K562 (cell line): ENCODE results near the gene TXNL1. TPM values are rescaled to one million over a fixed set of nuclear protein-coding genes. Genes with fewer than 3 reads are reported as not detected.
"Not testable (repeated sequence)": the region's sequence is repeated elsewhere in the genome, so short reads cannot be mapped to it uniquely, and the experiment has no call there.

ENCODE experiments used
- ATAC-seq: fragments of 200-7000 bp; cut with Tn5 transposase; 3 replicates; pipeline ENCODE4 v1.9.1; 2020; ENCODE audit warnings: moderate library complexity
- BruUV-seq: library from RNA; stranded (reverse); fragments of 400-500 nt; replicated peaks from 2 replicates; lab custom pipeline; 2021; lab: Mats Ljungman, UMichigan
- CTCF ChIA-PET: fragments of 300-600 bp; formaldehyde crosslinking; extraction: SDS; loops from one replicate; lab custom pipeline; 2021; ENCODE audit warnings: low intra/inter-chr PET ratio; lab: Yijun Ruan, JAX
- POLR2A ChIA-PET: fragments of 300-600, 350-650 bp; sonication (Branson Sonifier 250); formaldehyde crosslinking; extraction: SDS; loops from one replicate; lab custom pipeline; 2021; ENCODE audit warnings: antibody characterized with exemption, inconsistent platforms; lab: Yijun Ruan, JAX
- DNase-seq, 4 experiments: peaks; one replicate each; pipeline versions ENCODE4 v3.0.0 to v3.0.0-alpha.2; 2011 to 2018; ENCODE audit warnings: low spot score in 3 of 4, mixed read lengths in 3 of 4; ENCODE audit errors: extremely low read depth in 1 of 4
- FAIRE-seq: peaks from 2 replicates; lab custom pipeline; 2011; peaks lifted over from hg19 to GRCh38; lab: Jason Lieb, UNC
- H2AFZ ChIP-seq: 2 replicates; pipeline ENCODE4 v1.6.0; 2011; ENCODE audit warnings: low read depth, low read length, control low read depth, inconsistent platforms
- H3K27ac ChIP-seq: fragments of 200-600 bp; 3 replicates; pipeline ENCODE4 v1.8.0; 2011; ENCODE audit warnings: low read depth, mild to moderate bottlenecking, control low read depth, inconsistent platforms, low read length, moderate library complexity, mixed read lengths; ENCODE audit errors: extremely low read depth
- H3K27me3 ChIP-seq, 2 experiments: fragments of 300-600 bp in 1 of 2; 2 replicates in 1 of 2; 3 replicates in 1 of 2; pipeline versions ENCODE4 v1.6.0 to v1.8.0; 2011; ENCODE audit warnings: inconsistent platforms in 2 of 2, low read length in 2 of 2, mild to moderate bottlenecking in 1 of 2, mixed read lengths in 1 of 2, moderate library complexity in 1 of 2; ENCODE audit not compliant: control insufficient read depth in 2 of 2, insufficient read depth in 2 of 2
- H3K36me3 ChIP-seq: fragments of 300-600 bp; 3 replicates; pipeline ENCODE4 v1.8.0; 2011; ENCODE audit warnings: mild to moderate bottlenecking, low read length, inconsistent platforms; ENCODE audit not compliant: control insufficient read depth, insufficient read depth
- H3K4me1 ChIP-seq, 2 experiments: fragments of 200-600 bp in 1 of 2; replicated peaks in 1 of 2; 2 replicates in 1 of 2; 3 replicates in 1 of 2; pipeline versions ENCODE4 v1.5.1 to v1.8.0; 2011; ENCODE audit warnings: inconsistent platforms in 2 of 2, low read length in 2 of 2, mild to moderate bottlenecking in 1 of 2, mixed read lengths in 1 of 2, moderate library complexity in 1 of 2; ENCODE audit not compliant: control insufficient read depth in 2 of 2, insufficient read depth in 2 of 2
- H3K4me2 ChIP-seq: 2 replicates; pipeline ENCODE4 v1.6.1; 2011; ENCODE audit warnings: low read length, control low read depth, inconsistent platforms, mixed read lengths; ENCODE audit not compliant: insufficient read depth
- H3K4me3 ChIP-seq: fragments of 200-600 bp; sonication (generic), shearing (Covaris generic); 2 replicates; pipeline ENCODE4 v1.5.1; 2016; ENCODE audit warnings: control low read depth, inconsistent platforms
- H3K79me2 ChIP-seq: fragments of 200-600 bp; 3 replicates; pipeline ENCODE4 v1.8.0; 2011; ENCODE audit warnings: low read length, inconsistent platforms; ENCODE audit not compliant: control insufficient read depth, insufficient read depth
- H3K9ac ChIP-seq, 2 experiments: 2 replicates each; pipeline versions ENCODE4 v1.6.0 to v1.6.1; 2011; ENCODE audit warnings: low read depth in 2 of 2, low read length in 2 of 2, control low read depth in 1 of 2, inconsistent platforms in 1 of 2, mild to moderate bottlenecking in 1 of 2, mixed read lengths in 1 of 2; ENCODE audit not compliant: insufficient read depth in 1 of 2
- H3K9me1 ChIP-seq: one replicate; pipeline ENCODE4 v1.6.0; 2011; ENCODE audit warnings: inconsistent platforms, mild to moderate bottlenecking, low read length, moderate library complexity; ENCODE audit not compliant: control insufficient read depth, insufficient read depth
- H3K9me3 ChIP-seq: replicated peaks from 2 replicates; pipeline ENCODE4 v1.5.1; 2011; ENCODE audit warnings: low read depth, low read length, inconsistent platforms; ENCODE audit not compliant: control insufficient read depth, insufficient read depth
- H4K20me1 ChIP-seq: replicated peaks from 2 replicates; pipeline ENCODE4 v1.6.1; 2011; ENCODE audit warnings: low read length, inconsistent platforms, mixed read lengths; ENCODE audit not compliant: control insufficient read depth, insufficient read depth
- MXD1 ChIP-seq: fragments of 250-450 bp; sonication (Bioruptor Pico); IDR thresholded peaks from 2 replicates; pipeline ENCODE4 v1.8.0; 2021; ENCODE audit warnings: borderline replicate concordance, mild to moderate bottlenecking, moderate library complexity; ENCODE audit not compliant: poor library complexity, severe bottlenecking
- WGBS: fragments of 100-300 bp; shearing (Covaris generic); methylation state at CpG from one replicate; pipeline ENCODE4 v1.1.6; 2016; ENCODE audit warnings: low coverage, mixed read lengths; ENCODE audit not compliant: insufficient coverage; ENCODE audit errors: missing lambda C conversion rate; 5-methylcytosine and 5-hydroxymethylcytosine counted together
- in situ Hi-C: fragments of 300-500 bp; cut with MboI; formaldehyde crosslinking; loops from 4 replicates; pipeline ENCODE4 v1.15.0; 2018; ENCODE audit warnings: inconsistent platforms, mixed read lengths
- intact Hi-C: fragments of 100-400 bp; cut with micrococcal nuclease; formaldehyde crosslinking; loops from 2 replicates; pipeline ENCODE4 v1.14.2; 2022
- polyA plus RNA-seq, 8 experiments: library from polyadenylated mRNA; depleted of rRNA in 4 of 8; stranded (reverse) in 5 of 8; unstranded in 3 of 8; fragments of >200 nt; fragmentation: Nextera tagmentation in 2 of 8; fragmentation: Illumina TruSeq in 1 of 8; extraction: Ambion mirVana in 2 of 8; extraction: Trizol in 1 of 8; gene quantifications; 2 replicates each; pipeline versions ENCODE4 v1.2.1 to v1.2.3, GENCODE V29; 2011 to 2014; ENCODE audit warnings: inconsistent platforms in 1 of 8, missing spikeins in 1 of 8
- total RNA-seq, 7 experiments: library from RNA; depleted of rRNA in 6 of 7; stranded (reverse); fragments of >200 nt in 6 of 7; fragmentation: Illumina TruSeq in 2 of 7; extraction: Trizol in 2 of 7; gene quantifications; 2 replicates each; pipeline versions ENCODE4 v1.2.1 to v1.2.3, GENCODE V29; 2011 to 2021; ENCODE audit warnings: low replicate concordance in 1 of 7
- TF ChIP-seq, protein P1 (sequence below): sonication (generic); formaldehyde crosslinking; IDR thresholded peaks from 2 replicates; pipeline ENCODE4 v1.5.0; 2020; ENCODE audit warnings: missing genetic modification reagents

TXNL1 gene
- total and polyA plus RNA-seq, 9 of the 15 experiments (the other 6 are each of a cell fraction or from before 2014, with no cell fraction given), result 45.4 to 103 (median 65.7) TPM

GRCh38 chr18:56574861-56575260 is 63.5 kb downstream of the TXNL1 start (continued):
- TF ChIP-seq, protein P1, sequence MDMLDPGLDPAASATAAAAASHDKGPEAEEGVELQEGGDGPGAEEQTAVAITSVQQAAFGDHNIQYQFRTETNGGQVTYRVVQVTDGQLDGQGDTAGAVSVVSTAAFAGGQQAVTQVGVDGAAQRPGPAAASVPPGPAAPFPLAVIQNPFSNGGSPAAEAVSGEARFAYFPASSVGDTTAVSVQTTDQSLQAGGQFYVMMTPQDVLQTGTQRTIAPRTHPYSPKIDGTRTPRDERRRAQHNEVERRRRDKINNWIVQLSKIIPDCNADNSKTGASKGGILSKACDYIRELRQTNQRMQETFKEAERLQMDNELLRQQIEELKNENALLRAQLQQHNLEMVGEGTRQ (CRISPR knock-in tag), result peak; percentile 39
- TF ChIP-seq MXD1 (CRISPR knock-in tag), result no peak

- H3K27me3 ChIP-seq, H3K79me2 ChIP-seq, BruUV-seq, DNase-seq, H3K4me2 ChIP-seq, FAIRE-seq, H3K4me3 ChIP-seq, H4K20me1 ChIP-seq, H2AFZ ChIP-seq, H3K9me3 ChIP-seq, H3K36me3 ChIP-seq, H3K4me1 ChIP-seq, CTCF ChIA-PET, H3K27ac ChIP-seq, ATAC-seq, H3K9me1 ChIP-seq, H3K9ac ChIP-seq, POLR2A ChIA-PET: not testable (repeated sequence)
- in situ Hi-C loops (loop anchor here (25.0 kb wide), 1 partner anchor 1335 kb away; no protein-coding TSS in a partner anchor), intact Hi-C loops (loop anchor here (10.0 kb wide), 1 partner anchor 787 kb away; no protein-coding TSS in a partner anchor)
- WGBS, result 57% methylated on average over 4 of the region's 36 CpGs
Measured at GRCh38 chr18:56572267-56572666, 66.1 kb downstream of the TXNL1 start.
